Suprapubic skin (tissue), 4 donors: ENCODE measurements around the gene DNAJC1.

ENCODE experiments used
- CTCF ChIP-seq, 2 donors: fragments of 200-600 bp in 1 of 2; fragments of 450-650 bp in 1 of 2; sonication (generic) in 1 of 2; IDR thresholded peaks; one replicate each; pipeline ENCODE4 v1.5.1; 2016 to 2019; ENCODE audit warnings: antibody characterized with exemption in 2 of 2, mild to moderate bottlenecking in 1 of 2, moderate library complexity in 1 of 2
- EP300 ChIP-seq: sonication (generic); formaldehyde crosslinking; IDR thresholded peaks from one replicate; pipeline ENCODE4 v1.6.1; 2017; ENCODE audit warnings: antibody characterized with exemption
- POLR2A ChIP-seq, 2 donors: fragments of 450-650 bp; IDR thresholded peaks; one replicate each; pipeline ENCODE4 v1.6.1; 2017; ENCODE audit warnings: antibody characterized with exemption in 2 of 2, mild to moderate bottlenecking in 2 of 2, moderate library complexity in 2 of 2
- POLR2AphosphoS5 ChIP-seq, 3 donors: sonication (generic); formaldehyde crosslinking; IDR thresholded peaks; one replicate each; pipeline ENCODE4 v1.6.1; 2017; ENCODE audit warnings: antibody characterized with exemption in 3 of 3

- TF ChIP-seq CTCF (IDR thresholded peaks at IDR 0.05) (no peak), EP300 (no peak), POLR2A (IDR thresholded peaks at IDR 0.05) (no peak), POLR2AphosphoS5 (IDR thresholded peaks at IDR 0.05) (no peak)
Observed at GRCh38 chr10:22010539-22010938, 7.0 kb upstream of the DNAJC1 start.
